ENCODE measurements around the gene CCL23. TPM values are rescaled to one million over a fixed set of nuclear protein-coding genes. Genes with fewer than 3 reads are reported as not detected.

CCL23 gene
- total RNA-seq, 4 donors from 2014 or later: 11.5 TPM; not detected in 3

- H3K27ac ChIP-seq: no peak overlapping the region
- 96% methylated on average over 7 of the region's 7 CpGs for WGBS
- peaks cover 3% of the 10 kb centered on the region for H3K4me1 ChIP-seq
- no peak for TF ChIP-seq CTCF (IDR thresholded peaks at IDR 0.05)
- TF ChIP-seq EP300 (IDR thresholded peaks at IDR 0.05): no peak
- no peak for TF ChIP-seq POLR2A (IDR thresholded peaks at IDR 0.05)
- no peak for TF ChIP-seq POLR2AphosphoS5 (IDR thresholded peaks at IDR 0.05)
- H3K4me3 ChIP-seq: no peak overlapping the region
- no peaks in the 10 kb centered on the region for H3K27me3 ChIP-seq
- H3K36me3 ChIP-seq: no peaks in the 10 kb centered on the region
- no peaks in the 10 kb centered on the region for H3K9me3 ChIP-seq
- no peak for DNase-seq (ENCODE audit: low spot score in 2 of 2)
These were observed 40.3 kb downstream of the CCL23 start for GRCh38 chr17:35977509-35977908.

DNA sequence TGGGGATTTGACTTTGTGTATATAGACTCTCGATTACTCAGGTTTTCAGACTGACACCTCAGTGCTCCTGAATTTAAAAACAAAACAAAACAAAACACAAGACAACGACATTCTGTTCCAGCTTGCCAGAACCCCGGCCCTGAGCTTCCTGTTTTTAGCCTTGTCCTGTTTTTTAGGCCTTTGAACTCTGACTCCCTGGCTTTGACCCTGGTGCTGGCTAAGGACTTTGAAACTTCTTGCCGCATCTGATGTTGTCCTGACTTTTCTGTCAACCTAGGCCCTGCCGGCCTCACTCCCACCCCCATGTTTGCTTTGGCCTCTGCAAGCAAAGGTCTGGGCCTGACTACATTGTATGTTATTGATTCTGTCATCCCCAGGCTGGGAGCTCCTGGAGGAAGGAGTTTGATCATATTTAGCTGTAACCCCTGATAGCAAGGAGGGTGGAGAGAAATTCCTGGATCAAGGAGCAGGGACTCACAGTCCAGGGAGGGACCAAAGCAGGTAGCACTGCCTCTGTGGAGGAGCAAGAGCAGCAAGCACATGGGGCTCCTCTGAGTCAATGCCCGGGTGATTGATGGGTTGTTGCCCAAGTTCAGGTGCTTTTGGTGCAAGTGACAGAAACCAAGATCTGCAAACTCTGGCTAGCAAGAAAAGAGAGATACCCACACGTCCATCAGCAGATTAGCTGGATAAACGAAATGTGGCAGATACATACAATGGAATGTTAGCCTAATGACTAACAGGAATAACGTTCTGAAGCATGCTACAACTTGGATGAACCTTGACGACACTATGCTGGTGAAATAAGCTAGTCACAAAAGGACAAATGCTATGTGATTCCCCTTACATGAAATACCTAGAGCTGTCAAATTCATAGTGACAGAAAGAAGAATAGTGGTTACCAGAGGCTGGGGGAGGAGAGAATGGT, 44.2 kb downstream of the CCL23 start:
- no peak overlapping the region for H3K4me3 ChIP-seq

DNA sequence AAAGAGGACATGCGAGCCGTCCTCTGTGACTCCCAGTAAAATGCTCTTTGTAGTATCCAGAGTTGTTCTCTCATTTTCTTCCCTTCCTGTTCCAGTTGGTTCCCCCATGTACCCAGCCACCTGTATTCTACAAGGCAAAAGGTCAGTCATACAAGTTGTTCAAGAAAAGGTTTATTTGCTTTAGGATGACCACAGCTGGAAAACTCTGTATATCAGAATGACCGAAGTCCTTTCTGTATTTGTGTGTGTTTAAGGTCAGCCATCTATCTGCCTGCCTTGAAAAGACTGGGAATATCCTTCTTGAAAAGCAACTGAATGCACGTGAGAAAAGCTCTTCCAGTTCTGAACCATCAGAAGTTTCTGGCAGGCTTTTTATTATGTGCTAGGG, 44.8 kb downstream of the CCL23 start:
- WGBS: 84% methylated on average over 4 of the region's 4 CpGs
- Histone ChIP-seq H3K4me1 (peaks cover 3% of the 10 kb centered on the region), H3K27ac (no peak overlapping the region)

More for the DNA sequence above, 44.2 kb downstream of the CCL23 start:
- Histone ChIP-seq H3K27me3 (no peaks in the 10 kb centered on the region), H3K36me3 (no peaks in the 10 kb centered on the region), H3K27ac (no peak overlapping the region), H3K9me3 (no peaks in the 10 kb centered on the region), H3K4me1 (peaks cover 3% of the 10 kb centered on the region)
- TF ChIP-seq POLR2AphosphoS5 (IDR thresholded peaks at IDR 0.05): no peak
- no peak for TF ChIP-seq EP300 (IDR thresholded peaks at IDR 0.05)
- no peak for TF ChIP-seq CTCF (IDR thresholded peaks at IDR 0.05)
- TF ChIP-seq POLR2A (IDR thresholded peaks at IDR 0.05): no peak
- 52% methylated on average over 10 of the region's 10 CpGs for WGBS
- no peak for DNase-seq (ENCODE audit: low spot score in 2 of 2)

GRCh38 chr17:35972535-35972934, 45.2 kb downstream of the CCL23 start:
- TF ChIP-seq POLR2AphosphoS5 (IDR thresholded peaks at IDR 0.05) (no peak), CTCF (IDR thresholded peaks at IDR 0.05) (no peak), POLR2A (IDR thresholded peaks at IDR 0.05) (no peak), EP300 (IDR thresholded peaks at IDR 0.05) (no peak)
- Histone ChIP-seq H3K9me3 (no peaks in the 10 kb centered on the region), H3K4me1 (peaks cover 3% of the 10 kb centered on the region), H3K27ac (no peak overlapping the region), H3K27me3 (no peaks in the 10 kb centered on the region), H3K36me3 (no peaks in the 10 kb centered on the region), H3K4me3 (no peak overlapping the region)
- WGBS: 88% methylated on average over 6 of the region's 6 CpGs
- no peak for DNase-seq (ENCODE audit: low spot score in 2 of 2)

More for the DNA sequence above, 44.8 kb downstream of the CCL23 start:
- no peak for DNase-seq (ENCODE audit: low spot score in 2 of 2)
- TF ChIP-seq POLR2AphosphoS5 (IDR thresholded peaks at IDR 0.05) (no peak), CTCF (IDR thresholded peaks at IDR 0.05) (no peak), POLR2A (IDR thresholded peaks at IDR 0.05) (no peak), EP300 (IDR thresholded peaks at IDR 0.05) (no peak)
- Histone ChIP-seq H3K9me3 (no peaks in the 10 kb centered on the region), H3K4me3 (no peak overlapping the region), H3K27me3 (no peaks in the 10 kb centered on the region), H3K36me3 (no peaks in the 10 kb centered on the region)

GRCh38 chr17:35972066-35972465, 45.7 kb downstream of the CCL23 start:
- DNase-seq (ENCODE audit: low spot score in 2 of 2): no peak
- Histone ChIP-seq H3K27ac (no peak overlapping the region), H3K36me3 (no peaks in the 10 kb centered on the region), H3K4me3 (no peak overlapping the region), H3K4me1 (peaks cover 3% of the 10 kb centered on the region), H3K9me3 (no peaks in the 10 kb centered on the region), H3K27me3 (no peaks in the 10 kb centered on the region)
- TF ChIP-seq POLR2A (IDR thresholded peaks at IDR 0.05): no peak
- no peak for TF ChIP-seq CTCF (IDR thresholded peaks at IDR 0.05)
- TF ChIP-seq POLR2AphosphoS5 (IDR thresholded peaks at IDR 0.05): no peak
- no peak for TF ChIP-seq EP300 (IDR thresholded peaks at IDR 0.05)
- 75% methylated on average over 1 of the region's 1 CpG for WGBS
